ENCODE measurements around the gene TNK2.

- TF ChIP-seq, protein P1, sequence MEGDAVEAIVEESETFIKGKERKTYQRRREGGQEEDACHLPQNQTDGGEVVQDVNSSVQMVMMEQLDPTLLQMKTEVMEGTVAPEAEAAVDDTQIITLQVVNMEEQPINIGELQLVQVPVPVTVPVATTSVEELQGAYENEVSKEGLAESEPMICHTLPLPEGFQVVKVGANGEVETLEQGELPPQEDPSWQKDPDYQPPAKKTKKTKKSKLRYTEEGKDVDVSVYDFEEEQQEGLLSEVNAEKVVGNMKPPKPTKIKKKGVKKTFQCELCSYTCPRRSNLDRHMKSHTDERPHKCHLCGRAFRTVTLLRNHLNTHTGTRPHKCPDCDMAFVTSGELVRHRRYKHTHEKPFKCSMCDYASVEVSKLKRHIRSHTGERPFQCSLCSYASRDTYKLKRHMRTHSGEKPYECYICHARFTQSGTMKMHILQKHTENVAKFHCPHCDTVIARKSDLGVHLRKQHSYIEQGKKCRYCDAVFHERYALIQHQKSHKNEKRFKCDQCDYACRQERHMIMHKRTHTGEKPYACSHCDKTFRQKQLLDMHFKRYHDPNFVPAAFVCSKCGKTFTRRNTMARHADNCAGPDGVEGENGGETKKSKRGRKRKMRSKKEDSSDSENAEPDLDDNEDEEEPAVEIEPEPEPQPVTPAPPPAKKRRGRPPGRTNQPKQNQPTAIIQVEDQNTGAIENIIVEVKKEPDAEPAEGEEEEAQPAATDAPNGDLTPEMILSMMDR (IDR thresholded peaks at IDR 0.05; ENCODE audit: borderline replicate concordance, extremely low read depth, low read length, poor library complexity, severe bottlenecking), result no peak
- TF ChIP-seq EZH2 (IDR thresholded peaks at IDR 0.05; ENCODE audit: borderline replicate concordance, low read depth, low read length, severe bottlenecking), result no peak
These were observed 79.6 kb downstream of the TNK2 start for GRCh38 chr3:195828762-195829161.

All from DND-41 (cell line).